ENCODE results near the gene LHX1.

Gene LHX1

GRCh38 chr17:36921095-36921851, 16.0 kb upstream of the LHX1 start:
- no peak for TF ChIP-seq CTCF (IDR thresholded peaks at IDR 0.05; ENCODE audit: borderline replicate concordance, control extremely low read depth, extremely low read depth, insufficient read depth, missing control alignments)
- no peak for DNase-seq (ENCODE audit: low spot score)
- in situ Hi-C loops (cut with MboI; ENCODE audit: low sequenced_read_pairs, unreplicated experiment) = no loop called here

GRCh38 chr17:36922175-36922574, 15.1 kb upstream of the LHX1 start:
- in situ Hi-C loops (cut with MboI; ENCODE audit: low sequenced_read_pairs, unreplicated experiment) = no loop called here
- DNase-seq (ENCODE audit: low spot score) = no peak
- no peak for TF ChIP-seq CTCF (IDR thresholded peaks at IDR 0.05; ENCODE audit: borderline replicate concordance, control extremely low read depth, extremely low read depth, insufficient read depth, missing control alignments)

- in situ Hi-C loops (cut with MboI; ENCODE audit: low sequenced_read_pairs, unreplicated experiment) = no loop called here
- TF ChIP-seq CTCF (IDR thresholded peaks at IDR 0.05; ENCODE audit: borderline replicate concordance, control extremely low read depth, extremely low read depth, insufficient read depth, missing control alignments) = no peak
- DNase-seq (ENCODE audit: low spot score) = no peak
These were observed 13.5 kb upstream of the LHX1 start for GRCh38 chr17:36923814-36924221.

GRCh38 chr17:36926226-36926625, 11.0 kb upstream of the LHX1 start:
- TF ChIP-seq CTCF (IDR thresholded peaks at IDR 0.05; ENCODE audit: borderline replicate concordance, control extremely low read depth, extremely low read depth, insufficient read depth, missing control alignments) = no peak
- in situ Hi-C loops (cut with MboI; ENCODE audit: low sequenced_read_pairs, unreplicated experiment) = no loop called here
- DNase-seq (ENCODE audit: low spot score) = no peak

GRCh38 chr17:36926701-36927100, 10.6 kb upstream of the LHX1 start:
- no peak for TF ChIP-seq CTCF (IDR thresholded peaks at IDR 0.05; ENCODE audit: borderline replicate concordance, control extremely low read depth, extremely low read depth, insufficient read depth, missing control alignments)
- DNase-seq (ENCODE audit: low spot score) = no peak
- in situ Hi-C loops (cut with MboI; ENCODE audit: low sequenced_read_pairs, unreplicated experiment) = no loop called here

GRCh38 chr17:36928471-36929345, 8.6 kb upstream of the LHX1 start:
- DNase-seq (ENCODE audit: low spot score) = no peak
- no peak for TF ChIP-seq CTCF (IDR thresholded peaks at IDR 0.05; ENCODE audit: borderline replicate concordance, control extremely low read depth, extremely low read depth, insufficient read depth, missing control alignments)
- in situ Hi-C loops (cut with MboI; ENCODE audit: low sequenced_read_pairs, unreplicated experiment) = no loop called here
